Cardiac fibroblast (primary cell): ENCODE data around the gene HDAC9.

Source experiments
- DNase-seq, 2 donors: peaks; one replicate each; pipeline versions ENCODE4 v3.0.0 to v3.0.0-alpha.2; 2010; ENCODE audit warnings: low read depth in 2 of 2
- H3K4me3 ChIP-seq, 2 donors: replicated peaks in 1 of 2; 1 replicate in 1 of 2; 2 replicates in 1 of 2; pipeline ENCODE4 v1.5.1; 2011; ENCODE audit warnings: low read depth in 2 of 2, low read length in 2 of 2, mild to moderate bottlenecking in 2 of 2, moderate library complexity in 1 of 2
- CTCF ChIP-seq: IDR thresholded peaks from one replicate; pipeline ENCODE4 v1.5.1; 2011; ENCODE audit warnings: low read depth, mild to moderate bottlenecking, low read length, inconsistent platforms

The HDAC9 gene

DNA sequence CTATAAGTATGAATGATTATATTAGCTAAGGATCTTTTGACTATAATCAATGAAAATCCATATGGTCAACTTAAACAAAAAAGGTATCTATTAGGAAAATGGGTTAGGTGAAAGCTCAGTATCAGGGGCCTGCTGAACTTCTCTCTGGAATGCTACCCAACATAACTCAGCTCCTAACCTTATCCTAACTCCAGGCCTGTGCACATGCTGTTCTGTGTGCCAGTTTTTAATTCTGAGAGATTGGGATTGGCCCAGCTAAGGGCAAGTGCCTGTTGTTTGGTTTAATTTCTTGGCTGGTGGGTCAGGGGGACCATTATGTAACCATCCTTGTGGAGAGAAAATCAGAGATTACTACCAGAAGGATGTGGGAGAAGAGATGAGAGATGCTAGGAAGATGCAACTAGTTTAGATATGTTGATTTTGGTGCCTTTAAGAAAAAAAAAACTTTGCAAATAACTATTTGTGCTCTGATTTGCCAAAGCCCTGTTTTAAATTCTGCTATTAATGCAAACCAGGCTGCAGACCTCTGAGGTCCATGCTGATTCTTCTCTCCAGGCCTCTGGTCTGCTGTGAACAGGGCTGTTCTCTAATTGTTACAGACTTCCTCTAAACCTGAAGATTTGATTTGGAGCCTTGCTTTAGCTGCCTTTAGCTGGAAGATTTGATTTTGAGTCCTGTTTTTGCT lies 23.9 kb upstream of the HDAC9 start:
- TF ChIP-seq CTCF, result no peak
- no peak for DNase-seq
- H3K4me3 ChIP-seq, result no peak overlapping the region

GRCh38 chr7:18472161-18472483 lies 23.4 kb upstream of the HDAC9 start:
- TF ChIP-seq CTCF, result no peak
- DNase-seq, result no peak
- no peak overlapping the region for H3K4me3 ChIP-seq

GRCh38 chr7:18473119-18473518 lies 22.4 kb upstream of the HDAC9 start:
- TF ChIP-seq CTCF, result no peak
- no peak for DNase-seq
- no peak overlapping the region for H3K4me3 ChIP-seq

DNA sequence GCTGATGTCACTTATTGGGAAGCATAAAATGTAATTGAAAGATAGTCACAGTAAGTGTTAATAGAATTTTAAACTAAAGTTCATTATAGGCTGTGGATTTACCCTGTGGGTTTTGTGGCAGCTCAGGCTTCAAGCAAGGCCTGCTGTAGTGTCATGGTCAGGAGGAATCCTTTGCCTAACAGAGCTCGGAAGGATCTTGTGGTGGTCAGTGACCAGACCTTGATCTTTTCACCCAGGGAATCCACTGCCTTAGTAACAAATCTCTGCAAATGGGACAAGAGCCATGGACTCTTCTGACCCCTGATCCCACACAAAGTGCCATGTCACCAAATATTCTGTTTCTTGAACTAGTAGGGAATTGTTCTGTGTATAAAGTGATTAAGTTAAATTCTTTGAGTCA lies 20.6 kb upstream of the HDAC9 start:
- no peak overlapping the region for H3K4me3 ChIP-seq
- no peak for DNase-seq
- TF ChIP-seq CTCF, result no peak

GRCh38 chr7:18475488-18475887 lies 20.1 kb upstream of the HDAC9 start:
- DNase-seq, result no peak
- no peak for TF ChIP-seq CTCF
- no peak overlapping the region for H3K4me3 ChIP-seq

- TF ChIP-seq CTCF, result no peak
- H3K4me3 ChIP-seq, result no peak overlapping the region
- no peak for DNase-seq
Measured at GRCh38 chr7:18481776-18482175, 13.8 kb upstream of the HDAC9 start.

- no peak for TF ChIP-seq CTCF
- no peak overlapping the region for H3K4me3 ChIP-seq
- no peak for DNase-seq
Measured at GRCh38 chr7:18488049-18488448, 7.5 kb upstream of the HDAC9 start.
